ENCODE measurements around the gene NEK10. TPM values are rescaled to one million over a fixed set of nuclear protein-coding genes. Genes with fewer than 3 reads are reported as not detected.

NEK10 gene
- total RNA-seq, 2 experiments from 2014 or later: 0.28 to 1.3 TPM

GRCh38 chr3:27319847-27320526, 49.2 kb downstream of the NEK10 start:
- ChIA-PET CTCF (ENCODE audit: unreplicated experiment) (no interaction called here), POLR2A (no interaction called here)
- TF ChIP-seq CTCF (conservative IDR thresholded peaks at IDR 0.05; ENCODE audit: low read length): no peak
- no peak for TF ChIP-seq EZH2phosphoT487 (IDR thresholded peaks at IDR 0.05; ENCODE audit: borderline replicate concordance, low read depth, low read length)
- Histone ChIP-seq H3K27ac (ENCODE audit: low read depth, low read length, poor library complexity, severe bottlenecking) (no peak overlapping the region), H3K9me3 (ENCODE audit: low read length) (no peaks in the 10 kb centered on the region), H4K20me1 (ENCODE audit: insufficient read depth, low read length) (no peaks in the 10 kb centered on the region), H3K9me2 (ENCODE audit: insufficient read depth, low read length) (no peaks in the 10 kb centered on the region), H3K4me2 (ENCODE audit: low read length) (no peak overlapping the region), H2AFZ (ENCODE audit: low read length) (no peak overlapping the region), H3K4me3 (ENCODE audit: low read depth, low read length, poor library complexity, severe bottlenecking) (no peak overlapping the region), H3K4me1 (ENCODE audit: insufficient read depth, low read length, poor library complexity, severe bottlenecking) (no peaks in the 10 kb centered on the region), H3K36me3 (ENCODE audit: insufficient read depth, low read length) (no peaks in the 10 kb centered on the region), H3K79me2 (ENCODE audit: insufficient read depth, low read depth, low read length) (no peaks in the 10 kb centered on the region)
- DNase-seq (ENCODE audit: low spot score): no peak
- no TSS peak for BruUV-seq (replicated peaks)
- intact Hi-C loops (cut with micrococcal nuclease; ENCODE audit: unreplicated experiment): no loop called here

GRCh38 chr3:27319304-27319703, 49.9 kb downstream of the NEK10 start:
- no peak for DNase-seq (ENCODE audit: low spot score)
- no peaks in the 10 kb centered on the region for H3K4me1 ChIP-seq (ENCODE audit: insufficient read depth, low read length, poor library complexity, severe bottlenecking)
- H3K27ac ChIP-seq (ENCODE audit: low read depth, low read length, poor library complexity, severe bottlenecking): no peak overlapping the region
- ChIA-PET POLR2A (interaction anchor here (1.2 kb wide), 1 partner anchor 10 kb away, joined by 4 read pairs; no protein-coding TSS in a partner anchor), CTCF (ENCODE audit: unreplicated experiment) (no interaction called here)
- intact Hi-C loops (cut with micrococcal nuclease; ENCODE audit: unreplicated experiment): no loop called here
- no peaks in the 10 kb centered on the region for H3K79me2 ChIP-seq (ENCODE audit: insufficient read depth, low read depth, low read length)
- H3K9me2 ChIP-seq (ENCODE audit: insufficient read depth, low read length): no peaks in the 10 kb centered on the region
- H3K4me3 ChIP-seq (ENCODE audit: low read depth, low read length, poor library complexity, severe bottlenecking): no peak overlapping the region
- H2AFZ ChIP-seq (ENCODE audit: low read length): no peak overlapping the region
- TF ChIP-seq EZH2phosphoT487 (IDR thresholded peaks at IDR 0.05; ENCODE audit: borderline replicate concordance, low read depth, low read length) (no peak), CTCF (conservative IDR thresholded peaks at IDR 0.05; ENCODE audit: low read length) (no peak)
- H3K4me2 ChIP-seq (ENCODE audit: low read length): no peak overlapping the region
- H3K36me3 ChIP-seq (ENCODE audit: insufficient read depth, low read length): no peaks in the 10 kb centered on the region
- BruUV-seq (replicated peaks): no TSS peak
- H4K20me1 ChIP-seq (ENCODE audit: insufficient read depth, low read length): no peaks in the 10 kb centered on the region
- no peaks in the 10 kb centered on the region for H3K9me3 ChIP-seq (ENCODE audit: low read length)

GRCh38 chr3:27317096-27317495, 52.1 kb downstream of the NEK10 start:
- Histone ChIP-seq H3K9me2 (ENCODE audit: insufficient read depth, low read length) (no peaks in the 10 kb centered on the region), H3K9me3 (ENCODE audit: low read length) (no peaks in the 10 kb centered on the region), H3K27ac (ENCODE audit: low read depth, low read length, poor library complexity, severe bottlenecking) (no peak overlapping the region), H3K4me2 (ENCODE audit: low read length) (no peak overlapping the region), H3K36me3 (ENCODE audit: insufficient read depth, low read length) (no peaks in the 10 kb centered on the region), H3K79me2 (ENCODE audit: insufficient read depth, low read depth, low read length) (no peaks in the 10 kb centered on the region), H2AFZ (ENCODE audit: low read length) (no peak overlapping the region), H3K4me3 (ENCODE audit: low read depth, low read length, poor library complexity, severe bottlenecking) (no peak overlapping the region), H4K20me1 (ENCODE audit: insufficient read depth, low read length) (no peaks in the 10 kb centered on the region), H3K4me1 (ENCODE audit: insufficient read depth, low read length, poor library complexity, severe bottlenecking) (no peaks in the 10 kb centered on the region)
- BruUV-seq (replicated peaks): no TSS peak
- no peak for DNase-seq (ENCODE audit: low spot score)
- intact Hi-C loops (cut with micrococcal nuclease; ENCODE audit: unreplicated experiment): no loop called here
- CTCF ChIA-PET (ENCODE audit: unreplicated experiment): no interaction called here
- TF ChIP-seq CTCF (conservative IDR thresholded peaks at IDR 0.05; ENCODE audit: low read length): no peak
- TF ChIP-seq EZH2phosphoT487 (IDR thresholded peaks at IDR 0.05; ENCODE audit: borderline replicate concordance, low read depth, low read length): no peak
- POLR2A ChIA-PET: interaction anchor here (1.6 kb wide), 1 partner anchor 11 kb away, joined by 4 read pairs; no protein-coding TSS in a partner anchor

All from OCI-LY7 (cell line).